ENCODE measurements around the gene MCAM. TPM values are rescaled to one million over a fixed set of nuclear protein-coding genes. Genes with fewer than 3 reads are reported as not detected.

Gene MCAM
- total and polyA plus RNA-seq, 2 of the 8 experiments (the other 6 are each of a cell fraction or from before 2014, with no cell fraction given): 22.4 to 32.2 TPM

GRCh38 chr11:119319700-119320239 lies 2.8 kb upstream of the MCAM start (continued):
- no peak for TF ChIP-seq CTCF (IDR thresholded peaks at IDR 0.05; ENCODE audit: control extremely low read depth in 1 of 3, insufficient read depth in 1 of 3, low read depth in 1 of 3, low read length in 3 of 3)
- TF ChIP-seq RNF2 (IDR thresholded peaks at IDR 0.05; ENCODE audit: borderline replicate concordance, low read depth, low read length, missing control alignments, poor library complexity, severe bottlenecking): no peak
- TF ChIP-seq BACH1 (IDR thresholded peaks at IDR 0.05; ENCODE audit: low read length): no peak
